Neural cell (in vitro differentiated cells): Measurements from ENCODE around the gene HPCA. TPM values are rescaled to one million over a fixed set of nuclear protein-coding genes. Genes with fewer than 3 reads are reported as not detected.

Source experiments
- H2AFZ ChIP-seq: fragments of 200-600, 300-800 bp; sonication (generic), shearing (Covaris generic); 2 replicates; pipeline ENCODE4 v1.6.0; 2014; ENCODE audit warnings: low read depth, mild to moderate bottlenecking, antibody characterized with exemption, low read length, moderate library complexity
- H3F3A ChIP-seq: fragments of 200-600 bp; shearing (Covaris generic); 2 replicates; pipeline ENCODE4 v1.6.1; 2016; ENCODE audit warnings: mild to moderate bottlenecking, moderate library complexity, mixed read lengths, antibody characterized with exemption, low read length; ENCODE audit not compliant: insufficient read depth, poor library complexity, severe bottlenecking
- H3K27ac ChIP-seq: fragments of 200-600, 300-800 bp; sonication (generic), shearing (Covaris generic); 2 replicates; pipeline ENCODE4 v1.5.1; 2014; ENCODE audit warnings: mild to moderate bottlenecking, low read length, moderate library complexity
- H3K27me3 ChIP-seq: fragments of 300-800, 200-600 bp; sonication (generic), shearing (Covaris generic); 2 replicates; pipeline ENCODE4 v1.6.0; 2014; ENCODE audit warnings: mild to moderate bottlenecking, low read depth, low read length, moderate library complexity; ENCODE audit not compliant: insufficient read depth
- H3K36me3 ChIP-seq: fragments of 300-800, 200-600 bp; sonication (generic), shearing (Covaris generic); 2 replicates; pipeline ENCODE4 v1.5.1; 2014; ENCODE audit warnings: mild to moderate bottlenecking, antibody characterized with exemption, low read length, moderate library complexity; ENCODE audit not compliant: insufficient read depth
- H3K4me2 ChIP-seq: fragments of 300-800, 200-600 bp; sonication (generic), shearing (Covaris generic); 2 replicates; pipeline ENCODE4 v1.6.0; 2014; ENCODE audit warnings: mild to moderate bottlenecking, low read length
- H3K4me3 ChIP-seq: fragments of 300-800, 200-600 bp; sonication (generic), shearing (Covaris generic); 2 replicates; pipeline ENCODE4 v1.5.1; 2014; ENCODE audit warnings: mild to moderate bottlenecking, low read length, moderate library complexity
- H3K79me2 ChIP-seq: fragments of 200-600 bp; shearing (Covaris generic); replicated peaks from 2 replicates; pipeline ENCODE4 v1.6.0; 2014; ENCODE audit warnings: mild to moderate bottlenecking, low read length, moderate library complexity; ENCODE audit not compliant: insufficient read depth
- H3K9ac ChIP-seq: fragments of 300-800, 200-600 bp; sonication (generic), shearing (Covaris generic); 2 replicates; pipeline ENCODE4 v1.6.1; 2016; ENCODE audit warnings: mild to moderate bottlenecking, low read length, mixed read lengths
- H3K9me2 ChIP-seq: fragments of 200-600 bp; shearing (Covaris generic); 2 replicates; pipeline ENCODE4 v1.6.1; 2016; ENCODE audit warnings: mild to moderate bottlenecking, low read length, mixed read lengths; ENCODE audit not compliant: insufficient read depth
- H3K9me3 ChIP-seq: fragments of 200-600, 300-800 bp; sonication (generic), shearing (Covaris generic); 2 replicates; pipeline ENCODE4 v1.6.1; 2016; ENCODE audit warnings: mild to moderate bottlenecking, mixed run types, low read length, moderate library complexity, mixed read lengths
- H4K20me1 ChIP-seq: fragments of 200-600 bp; shearing (Covaris generic); 2 replicates; pipeline ENCODE4 v1.6.1; 2016; ENCODE audit warnings: mild to moderate bottlenecking, mixed run types; ENCODE audit not compliant: insufficient read depth
- CTCF ChIP-seq: fragments of 450-650 bp; IDR thresholded peaks from 2 replicates; pipeline ENCODE4 v1.5.1; 2014; ENCODE audit warnings: antibody characterized with exemption, mild to moderate bottlenecking, moderate library complexity; ENCODE audit not compliant: poor library complexity, severe bottlenecking
- EP300 ChIP-seq: fragments of 450-650 bp; conservative IDR thresholded peaks from 2 replicates; pipeline ENCODE4 v1.6.1; 2014; ENCODE audit warnings: antibody characterized with exemption, mild to moderate bottlenecking, moderate library complexity; ENCODE audit not compliant: poor library complexity, severe bottlenecking
- EZH2 ChIP-seq: fragments of 200-600, 300-800 bp; shearing (Covaris generic), sonication (generic); IDR thresholded peaks from 2 replicates; pipeline ENCODE4 v1.6.1; 2014; ENCODE audit warnings: antibody characterized with exemption, low read length, borderline replicate concordance, mild to moderate bottlenecking; ENCODE audit not compliant: insufficient read depth, poor library complexity, severe bottlenecking
- MXI1 ChIP-seq: fragments of 450-650 bp; conservative IDR thresholded peaks from 2 replicates; pipeline ENCODE4 v1.6.1; 2014; ENCODE audit warnings: antibody characterized with exemption, mild to moderate bottlenecking; ENCODE audit not compliant: poor library complexity, severe bottlenecking
- POLR2AphosphoS5 ChIP-seq: IDR thresholded peaks from 2 replicates; pipeline ENCODE4 v1.6.1; 2012
- RAD21 ChIP-seq: fragments of 450-650 bp; conservative IDR thresholded peaks from 2 replicates; pipeline ENCODE4 v1.6.1; 2014; ENCODE audit warnings: antibody characterized with exemption, mild to moderate bottlenecking, moderate library complexity
- REST ChIP-seq: IDR thresholded peaks from 2 replicates; pipeline ENCODE4 v1.6.1; 2012; ENCODE audit warnings: borderline replicate concordance
- SMC3 ChIP-seq: fragments of 450-650 bp; conservative IDR thresholded peaks from 2 replicates; pipeline ENCODE4 v1.6.1; 2014; ENCODE audit warnings: antibody characterized with exemption, mild to moderate bottlenecking, moderate library complexity; ENCODE audit not compliant: poor library complexity
- TAF1 ChIP-seq: IDR thresholded peaks from 2 replicates; pipeline ENCODE4 v1.6.1; 2012; ENCODE audit warnings: low read depth
- polyA plus RNA-seq: library from polyadenylated mRNA; depleted of rRNA; stranded (reverse); fragments of >200 nt; gene quantifications from 2 replicates; pipeline ENCODE4 v1.2.3, GENCODE V29; 2014

HPCA gene
- polyA plus RNA-seq, 1 donor from 2014 or later, result 1.9 TPM

GRCh38 chr1:32863218-32863880 lies 22.9 kb upstream of the HPCA start:
- Histone ChIP-seq H3K79me2 (no peaks in the 10 kb centered on the region), H3K27ac (no peak overlapping the region), H3K27me3 (no peaks in the 10 kb centered on the region), H3K9ac (no peak overlapping the region), H4K20me1 (no peaks in the 10 kb centered on the region), H3K9me2 (no peaks in the 10 kb centered on the region), H3K4me2 (no peak overlapping the region), H3K4me3 (no peak overlapping the region), H3F3A (no peaks in the 10 kb centered on the region), H3K9me3 (no peaks in the 10 kb centered on the region), H3K36me3 (no peaks in the 10 kb centered on the region), H2AFZ (no peak overlapping the region)
- TF ChIP-seq REST, result no peak
- no peak for TF ChIP-seq EZH2
- no peak for TF ChIP-seq SMC3
- no peak for TF ChIP-seq TAF1
- no peak for TF ChIP-seq CTCF
- no peak for TF ChIP-seq MXI1
- TF ChIP-seq RAD21, result no peak
- no peak for TF ChIP-seq POLR2AphosphoS5
- TF ChIP-seq EP300, result no peak

- no peaks in the 10 kb centered on the region for H3K79me2 ChIP-seq
These were observed 22.4 kb upstream of the HPCA start for GRCh38 chr1:32863881-32864245.

More at GRCh38 chr1:32863881-32864245, 22.4 kb upstream of the HPCA start:
- H3F3A ChIP-seq, result no peaks in the 10 kb centered on the region
- H3K4me2 ChIP-seq, result no peak overlapping the region
- no peak overlapping the region for H3K9ac ChIP-seq
- no peak overlapping the region for H3K4me3 ChIP-seq
- H4K20me1 ChIP-seq, result no peaks in the 10 kb centered on the region
- no peaks in the 10 kb centered on the region for H3K27me3 ChIP-seq
- TF ChIP-seq TAF1 (no peak), POLR2AphosphoS5 (no peak), CTCF (no peak), EP300 (no peak), RAD21 (no peak), REST (no peak), EZH2 (no peak), MXI1 (no peak), SMC3 (no peak)
- H3K9me3 ChIP-seq, result no peaks in the 10 kb centered on the region
- no peak overlapping the region for H3K27ac ChIP-seq
- H2AFZ ChIP-seq, result no peak overlapping the region
- H3K36me3 ChIP-seq, result no peaks in the 10 kb centered on the region
- no peaks in the 10 kb centered on the region for H3K9me2 ChIP-seq
